ENCODE results near the gene MFSD6. TPM values are rescaled to one million over a fixed set of nuclear protein-coding genes. Genes with fewer than 3 reads are reported as not detected.

MFSD6 gene
- total RNA-seq, 1 donor from 2014 or later: 1.5 TPM

GRCh38 chr2:190545555-190546385 is 137.6 kb downstream of the MFSD6 start:
- no peak for TF ChIP-seq CTCF (conservative IDR thresholded peaks at IDR 0.05)
- no peak for DNase-seq (ENCODE audit: low read depth, low spot score)
- H3K27ac Mint-ChIP-seq (ENCODE audit: unreplicated experiment): no peak overlapping the region
- no peaks in the 10 kb centered on the region for H3K27me3 Mint-ChIP-seq (ENCODE audit: low read depth)
- peaks cover 9% of the 10 kb centered on the region for H3K9me3 Mint-ChIP-seq
- peaks cover 8% of the 10 kb centered on the region for H3K4me1 Mint-ChIP-seq
- peaks cover 21% of the 10 kb centered on the region for H3K36me3 Mint-ChIP-seq (ENCODE audit: low read depth)
- H3K4me3 Mint-ChIP-seq: no peak overlapping the region

GRCh38 chr2:190546734-190547133 is 138.6 kb downstream of the MFSD6 start:
- TF ChIP-seq CTCF (conservative IDR thresholded peaks at IDR 0.05): no peak
- Mint-ChIP-seq H3K9me3 (peaks cover 3% of the 10 kb centered on the region), H3K36me3 (ENCODE audit: low read depth) (peaks cover 15% of the 10 kb centered on the region), H3K4me3 (no peak overlapping the region), H3K4me1 (peaks cover 8% of the 10 kb centered on the region), H3K27me3 (ENCODE audit: low read depth) (no peaks in the 10 kb centered on the region), H3K27ac (ENCODE audit: unreplicated experiment) (no peak overlapping the region)
- no peak for DNase-seq (ENCODE audit: low read depth, low spot score)

GRCh38 chr2:190547886-190548285 is 139.7 kb downstream of the MFSD6 start:
- Mint-ChIP-seq H3K9me3 (no peaks in the 10 kb centered on the region), H3K36me3 (ENCODE audit: low read depth) (peaks cover 11% of the 10 kb centered on the region), H3K27ac (ENCODE audit: unreplicated experiment) (no peak overlapping the region), H3K4me1 (peaks cover 8% of the 10 kb centered on the region), H3K27me3 (ENCODE audit: low read depth) (no peaks in the 10 kb centered on the region), H3K4me3 (no peak overlapping the region)
- DNase-seq (ENCODE audit: low read depth, low spot score): no peak
- TF ChIP-seq CTCF (conservative IDR thresholded peaks at IDR 0.05): no peak

- H3K27me3 Mint-ChIP-seq (ENCODE audit: low read depth): no peaks in the 10 kb centered on the region
- no peak overlapping the region for H3K4me3 Mint-ChIP-seq
- H3K9me3 Mint-ChIP-seq: no peaks in the 10 kb centered on the region
- TF ChIP-seq CTCF (conservative IDR thresholded peaks at IDR 0.05): no peak
- no peak for DNase-seq (ENCODE audit: low read depth, low spot score)
- H3K36me3 Mint-ChIP-seq (ENCODE audit: low read depth): peaks cover 10% of the 10 kb centered on the region
- no peak overlapping the region for H3K27ac Mint-ChIP-seq (ENCODE audit: unreplicated experiment)
- H3K4me1 Mint-ChIP-seq: peaks cover 6% of the 10 kb centered on the region
Observed at GRCh38 chr2:190550137-190550536, 142.0 kb downstream of the MFSD6 start.

Other genes with a start within 250 kb of the MFSD6 start
- 32.6 and 33.7 TPM in 2 replicates for gene HIBCH, start 88.5 kb upstream of the MFSD6 start, total RNA-seq
- 14.3 and 15.3 TPM in 2 replicates for gene INPP1, start 64.8 kb upstream of the MFSD6 start, total RNA-seq
- gene NEMP2, start 126.4 kb downstream of the MFSD6 start, total RNA-seq: 7.6 and 9.8 TPM in 2 replicates
- gene NAB1, start 240.7 kb downstream of the MFSD6 start, total RNA-seq: 42.4 and 48.8 TPM in 2 replicates